PC-3 (cell line): ENCODE results near the gene GNB1.

Experiments
- EZH2 ChIP-seq: fragments of 300-600 bp; sonication (generic); IDR thresholded peaks from one replicate; pipeline ENCODE4 v1.6.1; 2017; ENCODE audit warnings: antibody characterized with exemption, mild to moderate bottlenecking, low read length; ENCODE audit not compliant: unreplicated experiment
- TF ChIP-seq, protein P1 (sequence below): fragments of 300-600 bp; sonication (generic); conservative IDR thresholded peaks from 2 replicates; pipeline ENCODE4 v1.5.1; 2017; ENCODE audit warnings: antibody characterized with exemption, low read depth, mild to moderate bottlenecking, low read length

DNA sequence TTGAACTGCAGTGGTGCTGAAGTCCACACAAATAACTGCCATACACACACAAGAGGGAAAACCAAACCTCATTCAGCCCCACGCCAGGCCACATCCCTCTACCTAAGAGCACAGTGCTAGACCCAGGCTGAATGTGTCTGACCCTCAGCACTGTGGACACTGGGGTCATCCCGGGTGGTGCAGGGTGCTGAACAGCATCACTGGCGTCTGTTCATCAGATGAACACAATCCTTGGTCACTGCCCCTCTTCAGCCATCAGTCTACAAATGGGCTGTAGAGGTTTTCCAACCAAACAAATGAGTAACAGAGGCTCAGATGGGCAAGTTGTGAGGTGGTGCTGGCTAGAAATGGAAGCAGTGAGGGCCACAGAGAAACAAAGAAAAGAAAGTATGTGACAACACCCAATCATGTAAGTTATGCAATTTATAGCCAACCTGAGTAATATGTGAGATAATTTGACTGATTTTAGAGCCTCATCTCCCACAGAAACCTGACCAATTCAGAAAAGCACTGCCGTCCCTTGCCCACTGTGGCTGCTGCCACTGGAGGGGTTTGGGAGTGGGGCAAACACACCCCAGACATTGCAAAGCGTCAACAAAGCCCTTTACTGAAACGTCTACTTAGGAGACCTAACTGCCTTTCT, 27.9 kb downstream of the GNB1 start:
- TF ChIP-seq, protein P1, sequence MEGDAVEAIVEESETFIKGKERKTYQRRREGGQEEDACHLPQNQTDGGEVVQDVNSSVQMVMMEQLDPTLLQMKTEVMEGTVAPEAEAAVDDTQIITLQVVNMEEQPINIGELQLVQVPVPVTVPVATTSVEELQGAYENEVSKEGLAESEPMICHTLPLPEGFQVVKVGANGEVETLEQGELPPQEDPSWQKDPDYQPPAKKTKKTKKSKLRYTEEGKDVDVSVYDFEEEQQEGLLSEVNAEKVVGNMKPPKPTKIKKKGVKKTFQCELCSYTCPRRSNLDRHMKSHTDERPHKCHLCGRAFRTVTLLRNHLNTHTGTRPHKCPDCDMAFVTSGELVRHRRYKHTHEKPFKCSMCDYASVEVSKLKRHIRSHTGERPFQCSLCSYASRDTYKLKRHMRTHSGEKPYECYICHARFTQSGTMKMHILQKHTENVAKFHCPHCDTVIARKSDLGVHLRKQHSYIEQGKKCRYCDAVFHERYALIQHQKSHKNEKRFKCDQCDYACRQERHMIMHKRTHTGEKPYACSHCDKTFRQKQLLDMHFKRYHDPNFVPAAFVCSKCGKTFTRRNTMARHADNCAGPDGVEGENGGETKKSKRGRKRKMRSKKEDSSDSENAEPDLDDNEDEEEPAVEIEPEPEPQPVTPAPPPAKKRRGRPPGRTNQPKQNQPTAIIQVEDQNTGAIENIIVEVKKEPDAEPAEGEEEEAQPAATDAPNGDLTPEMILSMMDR, result no peak
- TF ChIP-seq EZH2, result no peak
